Fibroblast of gingiva (primary cell): ENCODE measurements around the gene UGT2B11.
"Not testable (repeated sequence)": the region's sequence is repeated elsewhere in the genome, so short reads cannot be mapped to it uniquely, and the experiment has no call there.

Source experiments
- DNase-seq: peaks from one replicate; pipeline ENCODE4 v3.0.0-alpha.2; 2011; ENCODE audit warnings: low read depth

Gene UGT2B11

GRCh38 chr4:69214716-69215115 is at the start of gene UGT2B11:
Gene UGT2B11 (minus strand): TSS chr4:69214748. CDS start chr4:69214722, 26 bp downstream.
- no peak for DNase-seq

GRCh38 chr4:69253147-69253772 is 38.7 kb upstream of the UGT2B11 start:
- not testable (repeated sequence) for DNase-seq

GRCh38 chr4:69250884-69251283 is 36.3 kb upstream of the UGT2B11 start:
- DNase-seq: not testable (repeated sequence)

GRCh38 chr4:69242562-69243240 is 28.2 kb upstream of the UGT2B11 start:
- DNase-seq: not testable (repeated sequence)

- not testable (repeated sequence) for DNase-seq
These were observed 27.2 kb upstream of the UGT2B11 start for GRCh38 chr4:69241746-69242145.

GRCh38 chr4:69240787-69241186 is 26.2 kb upstream of the UGT2B11 start:
- not testable (repeated sequence) for DNase-seq

GRCh38 chr4:69239557-69240168 is 25.1 kb upstream of the UGT2B11 start:
- DNase-seq: no peak

GRCh38 chr4:69239092-69239491 is 24.5 kb upstream of the UGT2B11 start:
- DNase-seq: no peak

GRCh38 chr4:69224891-69225290 is 10.3 kb upstream of the UGT2B11 start:
- DNase-seq: no peak

- not testable (repeated sequence) for DNase-seq
These were observed 8.7 kb upstream of the UGT2B11 start for GRCh38 chr4:69223277-69223676.

GRCh38 chr4:69218491-69218890 is 3.9 kb upstream of the UGT2B11 start:
- DNase-seq: not testable (repeated sequence)

- no peak for DNase-seq
These were observed 3.6 kb downstream of the UGT2B11 start for GRCh38 chr4:69210911-69211310.

- DNase-seq: not testable (repeated sequence)
These were observed 16.0 kb downstream of the UGT2B11 start for GRCh38 chr4:69198506-69198905.

- no peak for DNase-seq
These were observed 18.2 kb downstream of the UGT2B11 start for GRCh38 chr4:69196209-69196965.

- no peak for DNase-seq
These were observed 20.4 kb downstream of the UGT2B11 start for GRCh38 chr4:69194166-69194565.

- DNase-seq: not testable (repeated sequence)
These were observed 22.6 kb downstream of the UGT2B11 start for GRCh38 chr4:69191905-69192304.

GRCh38 chr4:69190621-69191020 is 23.9 kb downstream of the UGT2B11 start:
- DNase-seq: not testable (repeated sequence)

- DNase-seq: not testable (repeated sequence)
These were observed 32.9 kb downstream of the UGT2B11 start for GRCh38 chr4:69181519-69182169.

- not testable (repeated sequence) for DNase-seq
These were observed 34.7 kb downstream of the UGT2B11 start for GRCh38 chr4:69179817-69180216.

- DNase-seq: not testable (repeated sequence)
These were observed 35.8 kb downstream of the UGT2B11 start for GRCh38 chr4:69178751-69179205.

GRCh38 chr4:69170233-69171134 is 44.1 kb downstream of the UGT2B11 start:
- DNase-seq: peak; percentile 12
